Loucy (cell line): ENCODE data around the gene ILF3.
"Not testable (repeated sequence)": the region's sequence is repeated elsewhere in the genome, so short reads cannot be mapped to it uniquely, and the experiment has no call there.

ENCODE experiments used
- H2AFZ ChIP-seq: fragments of 200-600 bp; sonication (generic); 2 replicates; pipeline ENCODE4 v1.6.0; 2016; ENCODE audit warnings: antibody characterized with exemption, mild to moderate bottlenecking, low read length, moderate library complexity
- H3F3A ChIP-seq: fragments of 200-600 bp; 2 replicates; pipeline ENCODE4 v1.6.0; 2016; ENCODE audit warnings: antibody characterized with exemption, low read depth, mild to moderate bottlenecking
- H3K27me3 ChIP-seq: fragments of 200-600 bp; sonication (generic); 2 replicates; pipeline ENCODE4 v1.6.1; 2014; ENCODE audit warnings: low read length, mild to moderate bottlenecking; ENCODE audit not compliant: insufficient read depth, poor library complexity, severe bottlenecking
- H3K36me3 ChIP-seq: fragments of 200-600 bp; sonication (generic); 2 replicates; pipeline ENCODE4 v1.6.1; 2016; ENCODE audit warnings: low read length; ENCODE audit not compliant: insufficient read depth
- H3K4me1 ChIP-seq: fragments of 200-600 bp; sonication (generic); 2 replicates; pipeline ENCODE4 v1.5.1; 2014; ENCODE audit warnings: low read length, mild to moderate bottlenecking; ENCODE audit not compliant: insufficient read depth, poor library complexity, severe bottlenecking
- H3K4me2 ChIP-seq: fragments of 200-600 bp; sonication (generic); 2 replicates; pipeline ENCODE4 v1.6.0; 2014; ENCODE audit warnings: antibody characterized with exemption, low read length, low read depth, mild to moderate bottlenecking; ENCODE audit not compliant: poor library complexity, severe bottlenecking
- H3K4me3 ChIP-seq: fragments of 200-600 bp; sonication (generic); 2 replicates; pipeline ENCODE4 v1.5.1; 2014; ENCODE audit warnings: low read length, mild to moderate bottlenecking, mixed read lengths; ENCODE audit not compliant: poor library complexity, severe bottlenecking
- H3K79me2 ChIP-seq: fragments of 200-600 bp; sonication (generic); 2 replicates; pipeline ENCODE4 v1.6.1; 2014; ENCODE audit warnings: low read length; ENCODE audit not compliant: insufficient read depth
- H3K9ac ChIP-seq: fragments of 200-600 bp; sonication (generic); 2 replicates; pipeline ENCODE4 v1.6.0; 2014; ENCODE audit warnings: mild to moderate bottlenecking, low read depth, low read length, moderate library complexity; ENCODE audit not compliant: poor library complexity, severe bottlenecking
- H3K9me2 ChIP-seq: fragments of 200-600 bp; sonication (generic); replicated peaks from 2 replicates; pipeline ENCODE4 v1.6.1; 2016; ENCODE audit warnings: low read depth, low read length, mixed read lengths
- H3K9me3 ChIP-seq: fragments of 200-600 bp; sonication (generic); 2 replicates; pipeline ENCODE4 v1.6.1; 2014; ENCODE audit warnings: mild to moderate bottlenecking, antibody characterized with exemption, low read length, low read depth; ENCODE audit not compliant: insufficient read depth
- H4K20me1 ChIP-seq: fragments of 200-600 bp; sonication (generic); 2 replicates; pipeline ENCODE4 v1.6.0; 2014; ENCODE audit warnings: antibody characterized with exemption, low read length, mild to moderate bottlenecking; ENCODE audit not compliant: insufficient read depth, poor library complexity, severe bottlenecking
- CTCF ChIP-seq: fragments of 200-600 bp; sonication (generic); conservative IDR thresholded peaks from 2 replicates; pipeline ENCODE4 v1.5.1; 2014; ENCODE audit warnings: mild to moderate bottlenecking, antibody characterized with exemption, low read length
- EZH2phosphoT487 ChIP-seq: fragments of 200-600 bp; IDR thresholded peaks from 2 replicates; pipeline ENCODE4 v1.6.1; 2018; ENCODE audit warnings: antibody characterized with exemption, mild to moderate bottlenecking, moderate library complexity, borderline replicate concordance

ILF3 gene

GRCh38 chr19:10660346-10660745, 6.2 kb downstream of the ILF3 start:
- Histone ChIP-seq H3K79me2 (peaks cover 100% of the 10 kb centered on the region), H3F3A (no peaks in the 10 kb centered on the region), H3K9me2 (no peaks in the 10 kb centered on the region), H3K9ac (no peak overlapping the region), H3K36me3 (peaks cover 30% of the 10 kb centered on the region), H2AFZ (no peak overlapping the region), H3K27me3 (no peaks in the 10 kb centered on the region), H3K9me3 (no peaks in the 10 kb centered on the region), H3K4me3 (peak overlapping the region; percentile 48), H4K20me1 (peaks cover 90% of the 10 kb centered on the region), H3K4me1 (peaks cover 60% of the 10 kb centered on the region), H3K4me2 (peak overlapping the region; percentile 63)
- no peak for TF ChIP-seq EZH2phosphoT487
- TF ChIP-seq CTCF: no peak

- Histone ChIP-seq H3K27me3 (no peaks in the 10 kb centered on the region), H3K9me2 (no peaks in the 10 kb centered on the region), H3K4me2 (peak overlapping the region; percentile 63), H3F3A (no peaks in the 10 kb centered on the region), H3K36me3 (peaks cover 40% of the 10 kb centered on the region), H3K79me2 (peaks cover 100% of the 10 kb centered on the region), H4K20me1 (peaks cover 89% of the 10 kb centered on the region), H3K9ac (peak overlapping the region; percentile 26), H3K4me1 (peaks cover 48% of the 10 kb centered on the region), H2AFZ (no peak overlapping the region), H3K9me3 (no peaks in the 10 kb centered on the region), H3K4me3 (peak overlapping the region; percentile 22)
- TF ChIP-seq CTCF (no peak), EZH2phosphoT487 (no peak)
Observed at GRCh38 chr19:10661946-10662345, 7.8 kb downstream of the ILF3 start.

- Histone ChIP-seq H3K36me3 (peaks cover 45% of the 10 kb centered on the region), H3K9ac (peak overlapping the region; percentile 26)
Observed at GRCh38 chr19:10662384-10663251, 8.5 kb downstream of the ILF3 start.

GRCh38 chr19:10663252-10663563, 9.1 kb downstream of the ILF3 start:
- Histone ChIP-seq H4K20me1 (peaks cover 89% of the 10 kb centered on the region), H3K4me1 (peaks cover 36% of the 10 kb centered on the region), H3K36me3 (peaks cover 51% of the 10 kb centered on the region), H3K4me2 (peak overlapping the region; percentile 63), H3K79me2 (peaks cover 100% of the 10 kb centered on the region)
- H3K9me2 ChIP-seq, H3K9me3 ChIP-seq, H3F3A ChIP-seq, H3K9ac ChIP-seq, H2AFZ ChIP-seq, H3K27me3 ChIP-seq, H3K4me3 ChIP-seq: not testable (repeated sequence)

More at GRCh38 chr19:10662384-10663251, 8.5 kb downstream of the ILF3 start:
- Histone ChIP-seq H3K9me3 (no peaks in the 10 kb centered on the region), H4K20me1 (peaks cover 89% of the 10 kb centered on the region), H3F3A (no peaks in the 10 kb centered on the region), H3K4me3 (peak overlapping the region; percentile 22), H3K27me3 (no peaks in the 10 kb centered on the region), H3K79me2 (peaks cover 100% of the 10 kb centered on the region), H3K4me1 (peaks cover 41% of the 10 kb centered on the region), H2AFZ (no peak overlapping the region), H3K9me2 (no peaks in the 10 kb centered on the region), H3K4me2 (peak overlapping the region; percentile 63)
- TF ChIP-seq EZH2phosphoT487 (no peak), CTCF (no peak)
